AG04450 (cell line): ENCODE measurements around the gene EIF4G3. TPM values are rescaled to one million over a fixed set of nuclear protein-coding genes. Genes with fewer than 3 reads are reported as not detected.

Experiments used
- CTCF ChIA-PET: fragments of 300-600, 350-600 bp; formaldehyde crosslinking; extraction: SDS; loops from one replicate; lab custom pipeline; 2022; ENCODE audit warnings: antibody characterized with exemption, inconsistent platforms; lab: Charles Lee
- POLR2A ChIA-PET: fragments of 350-600 bp; formaldehyde crosslinking; extraction: SDS; loops from one replicate; lab custom pipeline; 2021; ENCODE audit warnings: antibody characterized with exemption, inconsistent platforms; lab: Yijun Ruan, JAX
- DNase-seq: peaks from one replicate; pipeline ENCODE4 v3.0.0-alpha.2; 2011; ENCODE audit warnings: low read depth, low spot score
- H3K27ac ChIP-seq: one replicate; pipeline ENCODE4 v1.5.1; 2012; ENCODE audit warnings: low read depth, low read length, control low read depth
- H3K27me3 ChIP-seq: one replicate; pipeline ENCODE4 v1.6.0; 2012; ENCODE audit warnings: low read length; ENCODE audit not compliant: control insufficient read depth, insufficient read depth
- H3K4me3 ChIP-seq: 2 replicates; pipeline ENCODE4 v1.5.1; 2011; ENCODE audit warnings: mild to moderate bottlenecking, low read depth, low read length, control low read depth
- H3K9me3 ChIP-seq: 2 replicates; pipeline ENCODE4 v1.5.1; 2012; ENCODE audit warnings: low read length; ENCODE audit not compliant: control insufficient read depth, insufficient read depth
- CTCF ChIP-seq: IDR thresholded peaks from 2 replicates; pipeline ENCODE4 v1.5.1; 2011; ENCODE audit warnings: low read depth, low read length, control low read depth, inconsistent platforms
- polyA plus RNA-seq: library from polyadenylated mRNA; depleted of rRNA; stranded (reverse); fragments of >200 nt; gene quantifications from 2 replicates; pipeline ENCODE4 v1.2.3, GENCODE V29; 2011

Gene EIF4G3
- polyA plus RNA-seq, 1 experiment = 74.9 TPM

- POLR2A ChIA-PET = no interaction called here
- CTCF ChIA-PET = no interaction called here
These were observed 141.7 kb downstream of the EIF4G3 start for GRCh38 chr1:21034725-21035628.

GRCh38 chr1:21032741-21033140 is 144.0 kb downstream of the EIF4G3 start:
- ChIA-PET CTCF (no interaction called here), POLR2A (no interaction called here)
- H3K9me3 ChIP-seq = peaks cover 12% of the 10 kb centered on the region
- H3K27me3 ChIP-seq = no peaks in the 10 kb centered on the region
- TF ChIP-seq CTCF = no peak
- no peak overlapping the region for H3K27ac ChIP-seq
- H3K4me3 ChIP-seq = no peak overlapping the region
- DNase-seq = no peak

More at GRCh38 chr1:21034725-21035628, 141.7 kb downstream of the EIF4G3 start:
- no peak overlapping the region for H3K4me3 ChIP-seq
- H3K27ac ChIP-seq = no peak overlapping the region
- no peak for TF ChIP-seq CTCF
- H3K27me3 ChIP-seq = no peaks in the 10 kb centered on the region
- peaks cover 12% of the 10 kb centered on the region for H3K9me3 ChIP-seq
- no peak for DNase-seq

DNA sequence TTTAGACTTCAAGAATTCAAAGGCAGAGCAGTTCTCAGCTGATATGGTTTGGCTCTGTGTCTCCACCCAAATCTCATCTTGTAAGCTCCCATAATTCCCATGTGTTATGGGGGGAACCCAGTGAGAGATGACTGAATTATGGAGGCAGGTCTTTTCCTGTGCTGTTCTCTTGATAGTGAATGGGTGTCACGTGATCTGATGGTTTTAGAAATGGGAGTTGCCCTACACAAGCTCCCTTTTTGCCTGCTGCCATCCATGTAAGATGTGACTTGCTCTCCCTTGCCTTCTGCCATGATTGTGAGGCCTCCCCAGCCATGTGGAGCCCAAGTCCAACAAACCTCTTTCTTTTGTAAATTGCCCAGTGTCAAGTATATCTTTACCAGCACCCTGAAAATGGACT is 146.5 kb downstream of the EIF4G3 start:
- peaks cover 2% of the 10 kb centered on the region; the same call in 1 of the 2 replicates for H3K9me3 ChIP-seq
- no peaks in the 10 kb centered on the region for H3K27me3 ChIP-seq
- CTCF ChIA-PET = no interaction called here
- no peak overlapping the region for H3K27ac ChIP-seq
- POLR2A ChIA-PET = no interaction called here
- TF ChIP-seq CTCF = no peak
- H3K4me3 ChIP-seq = no peak overlapping the region
- DNase-seq = no peak

GRCh38 chr1:21028520-21029145 is 148.1 kb downstream of the EIF4G3 start:
- Histone ChIP-seq H3K4me3 (no peak overlapping the region), H3K27ac (no peak overlapping the region), H3K9me3 (no peaks in the 10 kb centered on the region), H3K27me3 (no peaks in the 10 kb centered on the region)
- CTCF ChIA-PET = interaction anchor here (0.5 to 1.1 kb wide), 3 partner anchors 9 to 144 kb away, joined by 3 read pairs; no protein-coding TSS in a partner anchor
- no peak for TF ChIP-seq CTCF
- DNase-seq = no peak
- POLR2A ChIA-PET = no interaction called here

DNA sequence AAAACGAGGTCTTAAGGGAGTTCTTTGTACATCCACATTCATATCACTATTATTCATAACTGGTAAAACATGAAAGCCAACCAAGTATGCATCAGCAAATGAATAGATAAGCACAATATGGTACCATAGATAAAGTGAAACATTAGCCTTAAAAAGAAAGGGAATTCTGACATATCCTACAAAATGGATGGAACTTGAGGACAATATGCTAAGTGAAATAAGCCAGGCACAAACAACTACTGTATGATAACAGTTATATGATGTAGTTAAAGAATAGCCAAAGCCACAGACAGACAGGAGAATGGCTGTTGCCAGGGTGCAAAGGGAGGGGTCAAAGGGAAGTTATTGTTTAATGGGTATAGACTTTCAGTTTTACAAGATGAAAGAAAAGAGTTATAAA is 148.9 kb downstream of the EIF4G3 start:
- H3K9me3 ChIP-seq = no peaks in the 10 kb centered on the region
- no peaks in the 10 kb centered on the region for H3K27me3 ChIP-seq
- no peak overlapping the region for H3K4me3 ChIP-seq
- POLR2A ChIA-PET = no interaction called here
- no peak overlapping the region for H3K27ac ChIP-seq
- CTCF ChIA-PET = no interaction called here
- no peak for TF ChIP-seq CTCF
- no peak for DNase-seq
